Activated CD8-positive, alpha-beta T cell treated with anti-CD3 and anti-CD28 coated beads for 36 hours (primary cell): Measurements from ENCODE around the gene ARHGAP9. TPM values are rescaled to one million over a fixed set of nuclear protein-coding genes. Genes with fewer than 3 reads are reported as not detected.
A peak's percentile ranks its signal among the peaks of the same experiment; 100 is the strongest.

Experiments
- ATAC-seq: fragments of 200-7000 bp; cut with Tn5 transposase; one replicate; pipeline ENCODE4 v1.10.0; 2021; ENCODE audit warnings: mild to moderate bottlenecking, moderate library complexity
- CTCF ChIA-PET: fragments of 350-600 bp; sonication (Branson Sonifier 250); formaldehyde crosslinking; loops from one replicate; lab custom pipeline; 2021; ENCODE audit warnings: antibody characterized with exemption; lab: Charles Lee
- POLR2A ChIA-PET: fragments of 350-600 bp; sonication (Branson Sonifier 250); formaldehyde crosslinking; loops from one replicate; lab custom pipeline; 2021; ENCODE audit warnings: antibody characterized with exemption; lab: Charles Lee
- DNase-seq: peaks from one replicate; pipeline ENCODE4 v3.0.0-alpha.2; 2020
- H3K27ac Mint-ChIP-seq: one replicate; pipeline ENCODE4 v1.8.0; 2021; ENCODE audit warnings: mild to moderate bottlenecking, mixed read lengths
- H3K27me3 Mint-ChIP-seq: one replicate; pipeline ENCODE4 v1.8.0; 2021; ENCODE audit warnings: mixed read lengths
- H3K36me3 Mint-ChIP-seq: one replicate; pipeline ENCODE4 v1.8.0; 2021; ENCODE audit warnings: low read depth, mixed read lengths
- H3K4me1 Mint-ChIP-seq: one replicate; pipeline ENCODE4 v1.8.0; 2021; ENCODE audit warnings: low read depth, mixed read lengths
- H3K4me3 Mint-ChIP-seq: one replicate; pipeline ENCODE4 v1.8.0; 2021; ENCODE audit warnings: mild to moderate bottlenecking, moderate library complexity, mixed read lengths
- H3K9me3 Mint-ChIP-seq: one replicate; pipeline ENCODE4 v1.8.0; 2021; ENCODE audit warnings: mixed read lengths
- CTCF ChIP-seq: fragments of 200-600 bp; IDR thresholded peaks from one replicate; pipeline ENCODE4 v1.8.0; 2022; ENCODE audit warnings: antibody characterized with exemption, mild to moderate bottlenecking
- intact Hi-C: fragments of 100-400 bp; cut with micrococcal nuclease; formaldehyde crosslinking; loops from one replicate; pipeline ENCODE4 v1.10.0; 2022
- total RNA-seq, 2 experiments: library from RNA; stranded (reverse); gene quantifications; one replicate each; pipeline ENCODE4 v1.2.3, GENCODE V29; 2021

Gene ARHGAP9
- total RNA-seq, 2 experiments from 2014 or later, result 125 to 128 TPM

GRCh38 chr12:57458665-57459054, 21.0 kb downstream of the ARHGAP9 start:
- POLR2A ChIA-PET, result interaction anchor here (0.5 to 5.8 kb wide), 14 partner anchors 8 to 237 kb away, joined by 3 to 50 read pairs (median 3); partner anchors contain the start of genes ARHGAP9 and INHBC
- Mint-ChIP-seq H3K27ac (peak overlapping the region; percentile 96), H3K27me3 (peaks cover 4% of the 10 kb centered on the region), H3K4me3 (peak overlapping the region; percentile 86), H3K4me1 (peaks cover 58% of the 10 kb centered on the region), H3K9me3 (no peaks in the 10 kb centered on the region), H3K36me3 (no peaks in the 10 kb centered on the region)
- CTCF ChIA-PET, result interaction anchor here (0.6 to 6.8 kb wide), 62 partner anchors 8 to 380 kb away, joined by 3 to 152 read pairs (median 4); partner anchors contain the start of genes ARHGAP9, DDIT3, INHBC and NEMP1
- no peak for TF ChIP-seq CTCF
- ATAC-seq (no peak), DNase-seq (no peak)
- intact Hi-C loops, result loop anchor here (5.0 to 10.0 kb wide), 2 partner anchors 154 to 196 kb away; no protein-coding TSS in a partner anchor

GRCh38 chr12:57456737-57457490, 22.8 kb downstream of the ARHGAP9 start:
- Mint-ChIP-seq H3K4me3 (no peak overlapping the region), H3K9me3 (no peaks in the 10 kb centered on the region), H3K27ac (no peak overlapping the region), H3K36me3 (no peaks in the 10 kb centered on the region), H3K4me1 (peaks cover 51% of the 10 kb centered on the region), H3K27me3 (peaks cover 4% of the 10 kb centered on the region)
- CTCF ChIA-PET, result interaction anchor here (1.0 to 7.1 kb wide), 22 partner anchors 11 to 228 kb away, joined by 3 to 152 read pairs (median 6); partner anchors contain the start of genes ARHGAP9, B4GALNT1, INHBC and SHMT2
- no peak for TF ChIP-seq CTCF
- intact Hi-C loops, result loop anchor here (5.0 to 10.0 kb wide), 2 partner anchors 152 to 195 kb away; no protein-coding TSS in a partner anchor
- ATAC-seq (no peak), DNase-seq (no peak)
- POLR2A ChIA-PET, result interaction anchor here (0.7 to 1.4 kb wide), 3 partner anchors 19 to 27 kb away, joined by 3 to 4 read pairs (median 3); no protein-coding TSS in a partner anchor

- DNase-seq, result peak; percentile 74
- ChIA-PET CTCF (interaction anchor here (0.6 to 7.1 kb wide), 47 partner anchors 8 to 227 kb away, joined by 3 to 118 read pairs (median 4); partner anchors contain the start of genes INHBC, MARS1 and SHMT2), POLR2A (interaction anchor here (0.9 to 1.5 kb wide), 4 partner anchors 20 to 26 kb away, joined by 3 to 7 read pairs (median 4); no protein-coding TSS in a partner anchor)
- peak; percentile 25 for ATAC-seq
- Mint-ChIP-seq H3K4me1 (peaks cover 48% of the 10 kb centered on the region), H3K9me3 (no peaks in the 10 kb centered on the region), H3K4me3 (peak overlapping the region; percentile 81), H3K27me3 (peaks cover 4% of the 10 kb centered on the region), H3K36me3 (no peaks in the 10 kb centered on the region), H3K27ac (peak overlapping the region; percentile 75)
- intact Hi-C loops, result loop anchor here (5.0 to 10.0 kb wide), 2 partner anchors 151 to 194 kb away; no protein-coding TSS in a partner anchor
- peak; percentile 68 for TF ChIP-seq CTCF
These were observed 23.4 kb downstream of the ARHGAP9 start for GRCh38 chr12:57456145-57456700.

GRCh38 chr12:57455374-57456144, 24.1 kb downstream of the ARHGAP9 start:
- intact Hi-C loops, result loop anchor here (5.0 to 10.0 kb wide), 2 partner anchors 151 to 193 kb away; no protein-coding TSS in a partner anchor
- CTCF ChIA-PET, result interaction anchor here (0.6 to 7.1 kb wide), 52 partner anchors 9 to 240 kb away, joined by 3 to 118 read pairs (median 4); partner anchors contain the start of genes INHBC, MARS1 and SHMT2
- Mint-ChIP-seq H3K36me3 (no peaks in the 10 kb centered on the region), H3K9me3 (no peaks in the 10 kb centered on the region), H3K4me1 (peaks cover 45% of the 10 kb centered on the region), H3K4me3 (peak overlapping the region; percentile 81), H3K27ac (peak overlapping the region; percentile 84), H3K27me3 (peaks cover 4% of the 10 kb centered on the region)
- DNase-seq, result no peak
- no peak for ATAC-seq
- POLR2A ChIA-PET, result interaction anchor here (0.9 to 1.5 kb wide), 4 partner anchors 20 to 25 kb away, joined by 3 to 7 read pairs (median 4); no protein-coding TSS in a partner anchor
- TF ChIP-seq CTCF, result no peak
